HG03378 (cell line): Measurements from ENCODE around the gene KIF26B.

Experiments used
- ATAC-seq: cut with Tn5 transposase; IDR thresholded peaks from one replicate; pipeline ENCODE4 v1.9.1; 2021; ENCODE audit warnings: mild to moderate bottlenecking, moderate library complexity; ENCODE audit not compliant: unreplicated experiment

Gene KIF26B

GRCh38 chr1:245608271-245608670, 453.5 kb downstream of the KIF26B start:
- no peak for ATAC-seq

GRCh38 chr1:245609354-245610150, 454.8 kb downstream of the KIF26B start:
- ATAC-seq = no peak

GRCh38 chr1:245611251-245611650, 456.5 kb downstream of the KIF26B start:
- ATAC-seq = no peak

GRCh38 chr1:245614476-245614875, 459.7 kb downstream of the KIF26B start:
- ATAC-seq = no peak

- ATAC-seq = no peak
These were observed 460.2 kb downstream of the KIF26B start for GRCh38 chr1:245615001-245615400.

GRCh38 chr1:245621589-245621988, 466.8 kb downstream of the KIF26B start:
- ATAC-seq = no peak

- ATAC-seq = no peak
These were observed 467.7 kb downstream of the KIF26B start for GRCh38 chr1:245622332-245623014.

GRCh38 chr1:245641384-245641783, 486.6 kb downstream of the KIF26B start:
- no peak for ATAC-seq

- ATAC-seq = peak; percentile 21
These were observed 490.6 kb downstream of the KIF26B start for GRCh38 chr1:245645406-245645805.

GRCh38 chr1:245645894-245646293, 491.1 kb downstream of the KIF26B start:
- ATAC-seq = peak; percentile 74

GRCh38 chr1:245648749-245649522, 494.2 kb downstream of the KIF26B start:
- no peak for ATAC-seq

- no peak for ATAC-seq
These were observed 494.9 kb downstream of the KIF26B start for GRCh38 chr1:245649666-245650065.

- no peak for ATAC-seq
These were observed 495.7 kb downstream of the KIF26B start for GRCh38 chr1:245650441-245650960.

GRCh38 chr1:245651093-245651492, 496.3 kb downstream of the KIF26B start:
- no peak for ATAC-seq

GRCh38 chr1:245652116-245652515, 497.3 kb downstream of the KIF26B start:
- ATAC-seq = no peak

GRCh38 chr1:245652660-245653427, 498.1 kb downstream of the KIF26B start:
- no peak for ATAC-seq

GRCh38 chr1:245654460-245655050, 499.8 kb downstream of the KIF26B start:
- ATAC-seq = no peak

GRCh38 chr1:245656189-245656717, 501.5 kb downstream of the KIF26B start:
- no peak for ATAC-seq

- ATAC-seq = no peak
These were observed 502.6 kb downstream of the KIF26B start for GRCh38 chr1:245657371-245657770.

- no peak for ATAC-seq
These were observed 508.6 kb downstream of the KIF26B start for GRCh38 chr1:245663373-245663772.
